SU-DHL-6 (cell line): Measurements from ENCODE around the gene TUBB2B.
A peak's percentile ranks its signal among the peaks of the same experiment; 100 is the strongest.

Experiments used
- CTCF ChIP-seq: fragments of 200-600 bp; sonication (generic); IDR thresholded peaks from one replicate; pipeline ENCODE4 v1.5.1; 2017; ENCODE audit warnings: antibody characterized with exemption, mild to moderate bottlenecking, low read length, moderate library complexity; ENCODE audit not compliant: insufficient read depth, poor library complexity, severe bottlenecking
- EZH2phosphoT487 ChIP-seq: fragments of 200-600 bp; sonication (generic), shearing (Covaris generic); conservative IDR thresholded peaks from 2 replicates; pipeline ENCODE4 v1.6.1; 2018; ENCODE audit warnings: mild to moderate bottlenecking, antibody characterized with exemption, low read length, moderate library complexity, mixed read lengths

- TF ChIP-seq CTCF = peak; percentile 15
- TF ChIP-seq EZH2phosphoT487 = no peak
Observed at GRCh38 chr6:3206339-3207015, 21.0 kb downstream of the TUBB2B start.
